ENCODE results near the gene ZBTB47.

The ZBTB47 gene

GRCh38 chr3:42685363-42685881, 31.9 kb downstream of the ZBTB47 start, which contains the start of gene KLHL40:
Gene KLHL40 (plus strand): TSS chr3:42685537. CDS start chr3:42685619, 82 bp downstream.
- DNase-seq (ENCODE audit: low read depth, low spot score), result no peak

GRCh38 chr3:42685891-42686820, 32.7 kb downstream of the ZBTB47 start:
- no peak for DNase-seq (ENCODE audit: low read depth, low spot score)

- DNase-seq (ENCODE audit: low read depth, low spot score), result no peak
These were observed 33.5 kb downstream of the ZBTB47 start for GRCh38 chr3:42686832-42687650.

- no peak for DNase-seq (ENCODE audit: low read depth, low spot score)
These were observed 34.5 kb downstream of the ZBTB47 start for GRCh38 chr3:42688016-42688415.

- DNase-seq (ENCODE audit: low read depth, low spot score), result no peak
These were observed 35.3 kb downstream of the ZBTB47 start for GRCh38 chr3:42688487-42689420.

GRCh38 chr3:42689421-42690014, 36.0 kb downstream of the ZBTB47 start:
- DNase-seq (ENCODE audit: low read depth, low spot score), result no peak

GRCh38 chr3:42690191-42690590, 36.7 kb downstream of the ZBTB47 start:
- no peak for DNase-seq (ENCODE audit: low read depth, low spot score)

- no peak for DNase-seq (ENCODE audit: low read depth, low spot score)
These were observed 37.5 kb downstream of the ZBTB47 start for GRCh38 chr3:42690766-42691680.

GRCh38 chr3:42691816-42692666, 38.5 kb downstream of the ZBTB47 start:
- no peak for DNase-seq (ENCODE audit: low read depth, low spot score)

- no peak for DNase-seq (ENCODE audit: low read depth, low spot score)
These were observed 39.4 kb downstream of the ZBTB47 start for GRCh38 chr3:42692667-42693529.

GRCh38 chr3:42693530-42693930, 40.0 kb downstream of the ZBTB47 start:
- DNase-seq (ENCODE audit: low read depth, low spot score), result no peak

- no peak for DNase-seq (ENCODE audit: low read depth, low spot score)
These were observed 40.9 kb downstream of the ZBTB47 start for GRCh38 chr3:42694366-42694765.

- no peak for DNase-seq (ENCODE audit: low read depth, low spot score)
These were observed 43.1 kb downstream of the ZBTB47 start for GRCh38 chr3:42696356-42697288.

GRCh38 chr3:42697289-42698051, 44.0 kb downstream of the ZBTB47 start:
- DNase-seq (ENCODE audit: low read depth, low spot score), result no peak

- DNase-seq (ENCODE audit: low read depth, low spot score), result no peak
These were observed 44.9 kb downstream of the ZBTB47 start for GRCh38 chr3:42698216-42698910.

Measured in activated naive CD8-positive, alpha-beta T cell treated with anti-CD3 and anti-CD28 coated beads, Interleukin-2, amount 50 U/mL, for 16 hours (primary cell).